Daoy (cell line): ENCODE measurements around the gene STAT5A. TPM values are rescaled to one million over a fixed set of nuclear protein-coding genes. Genes with fewer than 3 reads are reported as not detected.
A peak's percentile ranks its signal among the peaks of the same experiment; 100 is the strongest.

Experiments
- DNase-seq: peaks from one replicate; pipeline ENCODE4 v3.0.0-alpha.2; 2015; ENCODE audit warnings: low read depth
- total RNA-seq: library from RNA; depleted of rRNA; stranded (reverse); fragments of >200 nt; shearing (Covaris generic); gene quantifications from 2 replicates; pipeline ENCODE4 v1.2.3, GENCODE V29; 2014

STAT5A gene
- total RNA-seq, 1 experiment from 2014 or later, result 18.7 TPM

DNA sequence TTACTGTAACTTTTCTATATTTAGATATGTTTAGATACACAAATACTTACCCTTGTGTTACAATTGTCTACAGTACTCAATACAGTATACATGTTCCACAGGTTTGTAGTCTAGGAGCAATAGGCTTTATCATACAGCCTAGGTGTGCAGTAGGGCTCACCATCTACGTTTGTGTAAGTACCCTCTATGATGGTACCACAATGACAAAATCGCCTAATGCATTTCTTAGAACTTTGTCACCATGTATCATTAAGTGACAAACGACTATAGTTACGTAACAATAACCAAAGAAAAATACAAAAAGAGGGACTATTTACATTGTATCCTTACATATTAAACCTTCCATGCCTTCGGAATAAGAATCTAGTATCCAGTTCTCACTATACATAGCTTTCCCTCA, 20.1 kb upstream of the STAT5A start:
- no peak for DNase-seq

DNA sequence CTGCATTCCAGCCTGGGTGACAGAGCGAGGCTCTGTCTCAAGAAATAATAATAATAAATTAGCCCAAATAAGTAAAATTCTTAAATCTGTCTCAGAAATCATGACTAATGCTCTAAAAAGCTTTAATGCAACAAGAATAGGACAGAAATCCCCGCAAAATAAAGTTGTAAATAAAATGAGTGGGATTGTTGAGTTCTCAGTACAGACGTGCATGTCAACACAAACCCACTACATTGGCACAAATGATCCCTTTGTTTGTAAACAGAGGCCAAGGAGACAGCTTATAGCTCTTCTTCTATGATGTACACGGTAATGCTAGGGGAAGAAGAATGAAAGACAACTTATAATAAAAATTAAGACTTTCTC, 18.1 kb upstream of the STAT5A start:
- DNase-seq, result no peak

DNA sequence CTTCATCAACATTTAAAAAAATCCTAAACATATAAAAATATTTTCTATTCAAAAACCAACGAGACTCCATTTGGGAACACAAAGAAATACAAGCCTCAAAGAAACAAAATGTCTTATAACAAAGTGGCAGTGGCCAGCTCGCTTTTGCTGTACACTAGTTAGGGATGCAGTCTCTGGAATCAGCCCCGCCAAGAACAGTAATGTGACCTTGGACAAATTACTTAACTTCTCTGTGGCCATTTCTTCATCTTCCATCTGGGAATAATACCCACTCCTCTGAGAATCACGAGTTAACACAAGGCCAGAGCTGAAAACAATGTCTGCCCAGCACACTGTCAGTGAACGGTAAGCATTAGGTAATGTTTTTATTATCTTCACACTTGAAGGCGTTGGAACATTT, 17.7 kb upstream of the STAT5A start:
- no peak for DNase-seq

DNA sequence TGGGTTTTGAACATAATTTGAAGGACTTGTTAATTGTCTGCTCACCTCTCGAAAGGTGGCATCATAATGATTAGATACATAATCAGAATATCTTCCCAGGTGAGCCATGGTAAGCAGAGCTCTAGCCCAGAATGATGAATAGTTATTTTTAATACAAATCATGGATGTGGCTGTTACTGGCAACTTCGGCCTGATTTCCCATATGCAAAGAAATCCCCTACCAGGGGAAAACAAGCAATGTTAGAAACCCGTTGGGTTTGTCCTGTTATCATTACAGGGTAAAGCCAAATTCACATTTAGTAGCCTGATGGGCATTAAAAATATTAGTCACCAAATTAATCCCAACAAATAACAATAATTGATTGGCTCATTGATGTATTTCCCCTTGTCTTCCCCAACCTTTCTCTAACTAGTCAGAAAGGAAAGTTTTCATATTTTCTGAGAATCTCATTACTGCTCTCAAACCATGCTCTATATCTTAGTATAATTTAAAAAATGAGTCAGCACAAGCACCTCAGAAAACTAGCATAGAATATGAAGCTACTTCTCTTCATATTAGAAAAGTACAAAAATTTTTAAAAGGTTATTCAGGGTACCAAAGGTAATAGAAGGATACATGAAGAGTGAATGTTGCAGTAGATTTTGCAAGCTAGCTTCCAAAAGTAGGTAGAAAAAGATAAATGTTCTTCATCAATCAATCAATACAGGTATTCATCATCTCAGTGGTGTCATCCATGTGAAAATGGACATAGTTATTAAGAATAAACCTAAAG, 17.1 kb upstream of the STAT5A start:
- DNase-seq, result no peak

DNA sequence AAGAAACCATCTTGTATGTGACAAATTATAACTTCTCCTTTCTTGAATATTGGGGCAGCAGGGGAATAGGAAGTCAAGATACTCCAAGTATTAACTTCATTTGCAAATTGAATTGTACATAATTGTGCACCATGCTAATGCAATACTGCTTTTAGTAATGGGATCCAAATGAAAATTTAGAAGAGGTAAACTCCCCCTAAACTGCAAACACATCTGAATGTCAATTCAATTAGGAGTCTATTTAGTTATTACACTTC, 16.6 kb upstream of the STAT5A start:
- DNase-seq, result no peak

DNA sequence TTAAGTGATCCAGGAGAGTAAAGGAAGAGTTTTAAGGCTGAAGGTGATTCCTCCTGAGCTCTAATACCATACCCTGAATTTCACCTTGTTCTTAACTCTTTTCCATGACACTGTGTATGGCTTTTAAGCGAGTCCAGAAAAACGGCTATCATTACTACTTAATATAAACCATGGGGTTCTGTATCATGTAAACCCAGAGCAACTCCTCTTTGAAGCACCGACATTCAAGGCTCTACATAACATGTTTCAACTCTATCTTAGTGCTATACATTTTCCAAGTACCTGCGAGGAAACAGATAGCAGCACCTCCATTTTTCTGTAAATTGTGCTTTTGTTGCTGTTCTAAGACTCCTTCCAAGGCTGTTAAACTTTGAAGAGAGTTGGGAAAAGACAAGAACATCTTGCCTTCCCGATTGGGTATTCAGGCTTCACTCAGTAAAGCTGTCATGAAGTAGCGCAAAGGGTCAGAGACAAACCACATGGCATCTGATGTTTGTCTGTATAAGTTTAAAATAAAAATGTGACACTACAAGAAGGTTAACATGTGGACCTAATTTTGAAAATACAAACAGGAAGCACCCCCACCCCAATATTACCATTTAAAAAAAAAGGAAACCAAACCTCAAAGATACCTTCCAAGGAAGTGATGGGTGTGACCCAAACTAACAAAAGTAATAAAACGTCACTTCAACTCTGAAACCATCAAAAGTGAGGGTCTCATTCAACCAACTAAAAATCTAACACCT, 16.0 kb upstream of the STAT5A start:
- DNase-seq, result no peak

DNA sequence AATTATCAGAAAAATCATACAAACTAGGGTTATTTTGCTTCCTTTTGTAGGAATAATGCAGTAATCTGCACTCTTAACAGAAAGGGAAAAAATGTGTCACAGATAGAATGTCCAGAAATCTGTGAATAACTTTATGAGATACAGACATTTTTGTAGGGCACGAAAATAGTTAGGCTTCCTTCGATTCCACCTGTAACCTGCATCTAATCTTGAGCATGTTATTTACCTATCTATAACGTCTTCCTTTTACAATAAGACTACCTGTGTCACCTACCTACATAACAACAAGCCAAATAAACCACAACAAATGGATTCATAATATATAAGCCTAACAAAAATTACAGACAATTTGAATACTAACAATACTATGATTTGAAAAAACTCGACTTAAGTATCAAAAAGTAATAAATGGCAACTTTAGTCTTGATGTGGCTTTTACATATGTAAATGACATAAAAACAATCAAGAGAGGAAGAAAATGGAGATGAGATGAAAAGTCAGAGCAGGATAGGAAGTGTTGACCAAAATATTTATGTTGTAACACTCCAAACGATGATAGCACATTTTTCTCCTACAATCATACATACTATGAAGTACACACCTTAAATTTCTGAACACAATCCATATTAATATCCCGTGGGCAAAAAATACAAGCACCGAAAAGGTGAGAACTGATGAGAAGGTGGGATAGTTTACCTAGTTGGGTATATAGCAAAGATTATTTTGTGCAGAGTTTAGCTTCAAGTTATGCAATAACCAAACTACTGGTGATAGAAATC, 14.6 kb upstream of the STAT5A start:
- no peak for DNase-seq

DNA sequence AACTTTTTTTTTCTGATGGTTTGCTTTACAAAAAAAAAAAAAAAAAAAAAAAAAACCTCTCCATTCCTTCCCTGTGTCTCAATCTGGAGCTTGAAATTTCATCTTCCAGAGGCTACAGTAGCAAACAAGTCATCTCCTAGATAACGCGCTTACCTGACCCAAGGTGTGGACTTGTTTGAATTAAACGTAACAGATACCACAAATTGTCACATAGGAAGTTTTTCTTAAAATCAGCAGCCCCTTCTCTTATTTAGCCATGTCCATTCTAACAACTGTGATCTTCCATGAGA, 14.1 kb upstream of the STAT5A start:
- DNase-seq, result no peak

DNA sequence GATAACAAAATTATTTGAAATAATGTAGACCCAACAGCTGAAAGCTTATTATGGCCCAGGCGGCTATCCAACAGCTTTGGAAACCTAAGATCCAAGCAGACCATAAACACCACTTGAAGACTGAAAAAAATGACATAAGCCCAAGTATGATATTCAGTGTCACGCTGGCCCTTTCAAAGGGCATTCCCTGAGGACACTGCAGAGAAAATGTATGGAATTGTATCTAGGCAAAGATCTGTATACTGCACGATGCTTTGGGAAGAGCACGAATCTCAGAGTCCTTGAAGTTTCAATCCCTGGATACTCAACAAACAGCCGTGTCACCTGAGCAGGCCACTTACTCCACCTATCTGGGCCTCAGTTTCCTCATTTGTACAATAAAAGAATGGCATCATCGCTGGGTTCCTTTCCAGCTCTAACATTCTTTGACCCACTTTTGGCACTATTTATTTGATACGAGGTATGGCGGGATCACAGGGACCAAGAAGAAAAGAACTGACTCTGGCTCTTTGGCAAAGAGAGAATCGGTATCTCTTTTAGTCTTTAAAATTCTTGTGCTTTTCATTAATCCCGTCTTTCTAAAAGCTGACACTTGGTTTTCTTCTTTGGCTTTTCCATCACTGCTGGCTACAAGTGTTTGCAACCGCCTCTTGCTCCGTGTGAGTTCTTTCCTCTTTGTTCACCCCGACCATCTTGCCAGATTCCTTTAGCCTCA, 13.3 kb upstream of the STAT5A start:
- DNase-seq, result no peak

DNA sequence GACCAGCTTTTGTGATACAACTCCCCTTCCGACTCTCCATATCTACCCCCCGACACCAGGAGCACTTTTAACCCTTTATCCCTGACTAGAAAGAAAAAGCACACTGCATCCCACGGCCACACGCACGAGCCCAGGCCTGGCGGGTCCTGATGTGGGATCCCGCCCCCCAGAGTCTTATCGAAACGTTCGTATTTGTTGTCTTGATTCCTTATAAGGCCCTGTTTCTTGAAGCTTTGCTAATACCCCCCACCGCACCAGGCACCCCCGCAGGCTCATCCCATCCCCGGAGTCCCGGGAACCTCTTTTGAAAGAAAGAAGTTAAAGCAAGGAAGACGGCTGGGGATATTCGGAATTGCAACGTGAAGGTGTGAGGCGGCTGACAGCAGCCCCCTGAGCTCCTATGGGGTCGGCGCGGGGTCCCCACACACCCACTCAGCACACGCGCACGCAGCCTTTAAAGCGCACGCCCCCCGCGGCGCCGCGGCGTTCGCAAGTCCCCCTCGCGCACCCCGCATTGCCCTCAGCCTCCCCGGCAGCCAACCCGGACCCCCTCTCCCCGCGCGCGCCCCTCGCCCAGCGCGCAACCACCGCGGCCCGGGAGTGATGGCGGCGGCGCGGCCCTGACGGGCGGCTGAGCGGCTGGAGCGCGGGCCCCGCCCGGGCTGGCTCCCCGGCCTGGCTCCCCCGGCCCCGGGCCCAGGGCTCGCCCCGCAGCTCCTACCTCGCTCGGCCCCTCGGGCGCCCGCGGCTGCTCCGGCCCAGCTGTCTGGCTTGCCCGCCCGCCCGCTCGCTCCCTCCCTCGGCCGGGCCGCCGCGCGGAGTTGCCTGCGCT, 12.6 kb upstream of the STAT5A start:
- peak; percentile 21 for DNase-seq

DNA sequence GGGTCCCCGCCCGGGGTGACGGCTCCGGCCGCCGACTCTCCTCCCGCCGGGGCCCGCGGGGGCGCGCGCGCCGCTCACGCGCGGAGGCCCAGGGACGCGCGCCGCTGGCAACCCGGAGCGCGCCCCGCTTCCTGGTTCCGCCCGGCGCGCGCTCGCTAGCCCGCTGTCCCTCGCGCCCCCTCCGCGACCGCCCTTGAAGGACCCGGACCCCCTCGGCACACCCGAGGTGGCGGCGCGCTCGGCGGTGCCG, 12.0 kb upstream of the STAT5A start, which contains the start of gene STAT5B:
Gene STAT5B (minus strand): TSS at position 33 of the 250 bp plus-strand sequence. CDS start 44,264 bp downstream, outside the sequence.
- peak; percentile 75 for DNase-seq

DNA sequence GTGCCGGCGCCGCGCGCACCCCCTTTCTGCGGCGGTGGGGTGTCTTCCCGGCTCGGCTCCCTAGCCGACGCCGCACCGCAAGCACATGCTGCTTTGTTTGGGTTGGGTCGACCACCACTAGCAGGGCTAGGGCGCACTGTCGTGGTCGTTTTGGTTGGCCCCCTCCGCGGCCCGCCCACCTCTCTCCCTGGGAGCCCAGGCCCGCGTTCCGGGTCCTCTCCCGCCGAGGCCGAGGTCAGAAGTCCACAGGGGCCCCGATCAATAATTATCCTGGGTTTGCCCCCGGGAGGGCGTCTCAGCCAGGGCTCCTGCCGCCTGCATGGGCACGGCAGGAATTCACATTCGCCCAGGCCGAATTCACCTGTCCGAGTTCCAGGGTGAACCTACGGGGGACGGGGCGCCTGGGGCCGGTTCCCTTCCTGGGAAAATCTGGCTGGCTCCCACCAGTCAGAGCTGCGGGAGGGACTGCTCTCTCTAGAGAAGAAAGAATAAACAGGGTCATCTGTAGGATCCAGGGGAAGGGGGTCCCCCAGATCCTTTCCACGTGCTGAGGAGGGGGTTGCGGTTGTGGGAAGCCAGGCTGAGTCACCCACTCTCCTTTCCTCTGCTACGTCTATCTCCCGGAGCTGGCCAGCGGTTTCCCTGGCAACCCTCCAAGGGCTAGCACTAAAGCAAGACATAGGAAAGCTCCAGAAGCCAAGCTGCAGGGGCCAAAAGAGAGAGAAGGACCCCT, 11.5 kb upstream of the STAT5A start:
- DNase-seq, result peak; percentile 83

DNA sequence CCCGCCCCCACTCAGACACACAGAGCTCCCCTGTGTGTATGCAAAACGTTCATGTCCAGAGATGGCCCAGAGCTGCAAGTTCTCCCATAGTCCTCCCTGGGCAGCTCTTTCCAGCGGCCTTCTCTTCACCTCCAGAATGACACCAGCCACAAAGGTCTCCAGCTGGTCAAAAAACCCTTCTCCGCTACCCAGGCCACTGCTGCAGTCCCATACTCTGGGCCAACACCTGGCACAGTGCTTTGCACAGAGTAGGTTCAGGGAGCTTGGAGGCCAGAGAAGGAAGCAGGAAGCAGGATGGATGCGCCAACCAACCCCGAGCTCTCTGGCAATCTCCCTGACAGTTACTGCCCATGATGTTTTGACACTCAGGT, 11.0 kb upstream of the STAT5A start:
- no peak for DNase-seq

DNA sequence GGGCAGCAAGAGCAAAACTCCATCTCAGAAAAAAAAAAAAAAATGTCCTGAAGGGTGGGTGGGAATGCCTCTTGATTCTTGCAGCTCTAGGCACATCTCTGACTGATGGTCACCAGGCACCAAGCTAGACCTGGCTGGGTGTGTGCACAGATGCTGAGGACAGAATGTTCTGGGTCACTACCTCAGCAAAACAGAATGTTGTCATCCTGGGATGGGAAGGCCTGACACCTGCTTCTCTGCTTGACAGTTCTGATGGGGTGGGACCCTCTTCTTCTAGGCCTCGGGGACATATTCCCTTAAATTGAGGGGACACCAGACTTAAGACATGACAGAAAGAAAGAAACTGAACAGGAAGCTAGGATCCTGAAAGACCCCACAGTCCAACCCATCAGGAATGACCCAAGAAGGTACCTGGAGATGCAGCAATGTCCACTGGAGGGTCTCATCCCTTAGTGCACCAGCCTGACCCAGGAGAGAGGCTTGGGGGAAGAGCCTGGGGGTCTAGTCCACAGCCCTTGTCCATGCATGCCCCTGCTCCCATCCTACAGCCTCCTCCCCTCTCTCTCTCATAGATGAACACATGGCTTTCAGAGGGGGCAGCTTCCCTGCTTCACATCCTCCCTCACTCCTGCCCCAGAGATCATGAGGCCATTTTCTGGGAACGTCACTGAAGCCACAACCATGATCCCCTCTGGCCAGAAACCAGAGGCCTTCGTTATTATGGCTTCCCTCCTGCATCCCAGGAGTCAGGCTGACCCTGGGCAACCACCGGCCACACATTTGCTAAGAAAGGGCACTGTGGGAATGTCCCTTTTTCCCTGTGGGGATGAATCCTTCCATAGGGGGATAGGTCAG, 8.3 kb upstream of the STAT5A start:
- no peak for DNase-seq

DNA sequence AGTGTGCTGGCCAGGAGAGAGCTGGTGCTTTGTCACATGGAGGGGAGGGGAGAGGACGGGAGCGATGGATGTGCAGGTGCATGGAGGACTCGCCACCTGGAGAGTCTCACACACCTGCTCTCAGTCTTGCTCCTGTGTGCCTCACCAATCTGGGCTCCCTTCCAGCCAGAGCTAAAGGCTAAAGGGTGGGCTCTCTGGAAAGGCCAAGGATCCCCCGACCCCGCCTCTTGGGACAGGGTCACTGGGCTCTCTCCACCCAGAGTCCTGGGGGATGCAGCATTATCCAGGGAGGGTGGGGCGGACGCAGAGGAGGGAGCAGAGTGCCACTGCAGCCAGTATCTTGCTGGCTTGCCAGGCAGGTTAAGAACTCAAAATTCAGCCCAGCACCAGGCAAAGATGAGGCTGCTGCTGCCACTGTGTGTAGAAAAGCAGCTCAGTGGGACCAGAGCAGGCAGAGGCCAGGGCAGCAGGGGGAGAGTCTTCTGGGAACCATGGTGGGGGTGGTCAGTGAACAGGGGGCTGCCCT, 6.7 kb upstream of the STAT5A start:
- DNase-seq, result no peak

DNA sequence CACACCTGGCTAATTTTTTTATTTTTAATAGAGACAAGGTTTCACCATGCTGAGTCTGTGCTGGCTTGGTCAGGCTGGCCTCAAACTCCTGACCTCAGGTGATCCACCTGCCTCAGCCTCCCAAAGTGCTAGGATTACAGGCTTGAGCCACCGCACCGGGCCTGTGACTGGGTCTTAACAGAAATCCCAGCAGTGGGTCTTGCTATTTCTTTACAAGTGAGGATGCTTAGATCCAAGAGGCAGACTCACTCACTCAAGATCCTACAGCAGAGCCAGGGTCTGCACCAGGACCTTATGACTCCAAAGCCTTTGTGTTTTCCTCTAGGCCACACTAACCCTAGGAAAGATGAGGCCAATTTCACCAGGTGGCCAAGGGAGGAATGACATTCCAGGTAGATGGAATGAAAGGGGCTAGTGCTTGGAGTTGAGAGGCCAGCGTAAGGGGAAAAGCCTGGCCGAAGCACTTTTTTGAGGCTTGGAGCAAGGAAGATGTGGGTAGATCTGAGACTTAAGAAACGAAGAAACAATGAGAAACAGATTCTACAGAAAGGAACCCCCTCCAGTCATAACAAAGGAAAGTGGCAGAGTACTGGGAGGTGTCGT, 5.7 kb upstream of the STAT5A start:
- no peak for DNase-seq

DNA sequence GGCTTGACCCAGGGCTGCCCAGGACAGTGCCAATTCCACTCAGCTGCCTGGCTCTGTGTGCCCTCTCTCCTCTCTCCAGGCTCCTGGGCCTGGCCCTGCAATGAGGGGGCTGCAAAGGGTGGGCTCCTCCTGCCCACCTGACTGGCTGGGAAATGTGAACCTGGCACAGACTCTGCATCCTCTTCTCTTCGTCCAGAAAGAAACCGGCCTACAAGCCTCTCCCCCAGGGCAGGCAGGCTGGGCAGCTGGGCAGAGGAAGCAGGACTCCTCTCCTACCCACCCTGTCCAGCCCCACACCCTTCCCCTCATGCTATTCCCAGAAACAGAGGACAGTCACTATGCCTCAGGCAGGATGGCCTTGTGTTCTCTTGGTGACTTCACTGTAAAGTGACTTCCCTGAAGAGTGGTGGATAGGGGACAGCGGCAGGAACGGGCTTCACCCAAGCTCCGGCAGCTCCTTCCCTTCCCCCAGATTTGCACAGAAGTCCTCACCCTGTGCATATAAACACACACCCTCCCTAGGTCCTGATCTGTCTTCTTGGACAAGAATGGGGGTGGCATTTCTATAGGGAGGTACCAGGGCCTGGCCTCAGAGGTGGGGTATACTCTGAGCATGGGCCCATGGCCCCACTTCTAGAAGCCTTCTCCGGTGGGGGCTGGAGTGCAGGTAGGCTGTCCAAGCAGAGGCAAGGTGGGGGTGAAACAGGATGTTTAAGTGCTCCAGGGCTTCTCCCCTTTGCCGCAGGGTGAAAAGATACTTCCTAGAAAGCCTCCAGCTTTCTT, 4.9 kb upstream of the STAT5A start:
- no peak for DNase-seq

DNA sequence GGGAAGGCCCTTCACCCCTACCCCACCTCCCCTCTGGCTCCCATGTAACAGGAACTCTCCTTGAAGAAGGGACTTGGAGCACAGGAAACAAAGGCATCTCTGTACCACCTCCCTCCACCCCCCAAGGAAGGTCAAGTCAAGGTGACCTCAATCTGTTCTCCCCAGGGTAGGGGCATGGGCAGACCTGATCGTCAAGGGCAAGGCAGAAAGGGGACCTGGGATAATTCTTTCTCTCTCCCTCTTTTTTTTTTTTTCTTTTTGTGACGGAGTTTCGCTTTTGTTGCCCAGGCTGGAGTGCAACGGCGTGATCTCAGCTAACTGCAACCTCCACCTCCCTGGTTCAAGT, 4.3 kb upstream of the STAT5A start:
- no peak for DNase-seq

DNA sequence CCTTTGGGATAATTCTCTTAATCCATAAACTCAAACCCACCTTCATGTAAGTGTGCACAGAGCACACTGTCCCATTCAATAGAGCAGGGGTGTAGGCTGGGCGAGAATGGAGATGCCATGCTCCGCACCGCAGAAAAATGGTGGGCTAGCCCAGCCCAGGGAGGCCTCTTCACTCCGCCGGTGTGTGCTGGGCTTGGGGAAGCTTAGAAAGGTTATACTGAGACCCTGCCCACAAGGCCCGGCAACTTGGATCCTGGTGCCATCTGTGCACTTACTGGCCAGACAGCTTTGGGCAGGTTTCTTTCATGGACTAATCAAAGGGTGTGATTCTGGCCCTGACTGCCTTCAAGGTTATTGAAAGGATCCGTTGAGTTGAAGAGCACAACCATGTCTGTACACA, 3.7 kb upstream of the STAT5A start:
- DNase-seq, result no peak
